HUES64 (cell line): Measurements from ENCODE around the gene NR6A1.
A peak's percentile ranks its signal among the peaks of the same experiment; 100 is the strongest.
"Not testable (repeated sequence)": the region's sequence is repeated elsewhere in the genome, so short reads cannot be mapped to it uniquely, and the experiment has no call there.

Experiments used
- H3K27ac ChIP-seq: 2 replicates; pipeline ENCODE4 v1.7.0; 2013; ENCODE audit warnings: low read depth, low read length, inconsistent platforms
- H3K27me3 ChIP-seq: 2 replicates; pipeline ENCODE4 v1.6.1; 2013; ENCODE audit warnings: mild to moderate bottlenecking, low read length; ENCODE audit not compliant: insufficient read depth
- H3K36me3 ChIP-seq: 2 replicates; pipeline ENCODE4 v1.6.1; 2013; ENCODE audit warnings: mild to moderate bottlenecking, low read length; ENCODE audit not compliant: insufficient read depth
- H3K4me1 ChIP-seq: 2 replicates; pipeline ENCODE4 v1.6.1; 2013; ENCODE audit warnings: mild to moderate bottlenecking, low read length, moderate library complexity; ENCODE audit not compliant: insufficient read depth
- H3K4me3 ChIP-seq: 2 replicates; pipeline ENCODE4 v1.5.1; 2013; ENCODE audit warnings: mild to moderate bottlenecking, low read length, moderate library complexity
- H3K9ac ChIP-seq: 2 replicates; pipeline ENCODE4 v1.6.1; 2013; ENCODE audit warnings: mild to moderate bottlenecking, low read depth, low read length
- H3K9me3 ChIP-seq: 2 replicates; pipeline ENCODE4 v1.6.1; 2013; ENCODE audit warnings: low read depth, low read length; ENCODE audit not compliant: insufficient read depth
- WGBS: fragments of 150-250, 120-280 bp; methylation state at CpG from one replicate; pipeline ENCODE4 v1.1.7; 2013; ENCODE audit warnings: missing lambda C conversion rate; 5-methylcytosine and 5-hydroxymethylcytosine counted together

NR6A1 gene

GRCh38 chr9:124734741-124735083 is 36.4 kb downstream of the NR6A1 start:
- not testable (repeated sequence) for H3K4me3 ChIP-seq, H3K9ac ChIP-seq, H3K27me3 ChIP-seq, H3K9me3 ChIP-seq
- peak overlapping the region; percentile 44; the same call in 1 of the 2 replicates for H3K27ac ChIP-seq
- peaks cover 27% of the 10 kb centered on the region for H3K36me3 ChIP-seq
- WGBS = 91% methylated on average over 7 of the region's 7 CpGs
- peaks cover 20% of the 10 kb centered on the region for H3K4me1 ChIP-seq

- 89% methylated on average over 14 of the region's 14 CpGs for WGBS
- H3K9ac ChIP-seq = no peak overlapping the region
- H3K27ac ChIP-seq = peak overlapping the region; percentile 44; the same call in 1 of the 2 replicates
- peaks cover 30% of the 10 kb centered on the region for H3K36me3 ChIP-seq
- peaks cover 20% of the 10 kb centered on the region for H3K4me1 ChIP-seq
- H3K27me3 ChIP-seq = no peaks in the 10 kb centered on the region
- H3K9me3 ChIP-seq = no peaks in the 10 kb centered on the region
- no peak overlapping the region for H3K4me3 ChIP-seq
Measured at GRCh38 chr9:124733964-124734740, 37.0 kb downstream of the NR6A1 start.

GRCh38 chr9:124730772-124731171 is 40.3 kb downstream of the NR6A1 start:
- peaks cover 20% of the 10 kb centered on the region for H3K4me1 ChIP-seq
- H3K9me3 ChIP-seq = no peaks in the 10 kb centered on the region
- no peak overlapping the region for H3K9ac ChIP-seq
- 95% methylated on average over 2 of the region's 2 CpGs for WGBS
- H3K36me3 ChIP-seq = peaks cover 38% of the 10 kb centered on the region
- H3K27ac ChIP-seq = no peak overlapping the region
- H3K27me3 ChIP-seq = no peaks in the 10 kb centered on the region
- H3K4me3 ChIP-seq = no peak overlapping the region

GRCh38 chr9:124726886-124727285 is 44.2 kb downstream of the NR6A1 start:
- WGBS = 100% methylated on average over 1 of the region's 1 CpG

GRCh38 chr9:124725068-124725452 is 46.1 kb downstream of the NR6A1 start:
- WGBS = 94% methylated on average over 5 of the region's 5 CpGs
- no peak overlapping the region for H3K27ac ChIP-seq
- H3K4me3 ChIP-seq = no peak overlapping the region
- no peaks in the 10 kb centered on the region for H3K9me3 ChIP-seq
- H3K36me3 ChIP-seq = peaks cover 19% of the 10 kb centered on the region; the same call in 1 of the 2 replicates
- peaks cover 8% of the 10 kb centered on the region for H3K4me1 ChIP-seq
- H3K27me3 ChIP-seq = no peaks in the 10 kb centered on the region
- no peak overlapping the region for H3K9ac ChIP-seq

More at GRCh38 chr9:124726886-124727285, 44.2 kb downstream of the NR6A1 start:
- H3K9ac ChIP-seq = no peak overlapping the region
- H3K9me3 ChIP-seq = no peaks in the 10 kb centered on the region
- peaks cover 36% of the 10 kb centered on the region for H3K36me3 ChIP-seq
- H3K27me3 ChIP-seq = no peaks in the 10 kb centered on the region
- no peaks in the 10 kb centered on the region for H3K4me1 ChIP-seq
- H3K4me3 ChIP-seq = no peak overlapping the region
- H3K27ac ChIP-seq = no peak overlapping the region

- 93% methylated on average over 3 of the region's 3 CpGs for WGBS
- peaks cover 8% of the 10 kb centered on the region for H3K4me1 ChIP-seq
- H3K27ac ChIP-seq = no peak overlapping the region
- no peak overlapping the region for H3K4me3 ChIP-seq
- no peaks in the 10 kb centered on the region for H3K27me3 ChIP-seq
- H3K9me3 ChIP-seq = no peaks in the 10 kb centered on the region
- no peak overlapping the region for H3K9ac ChIP-seq
- peaks cover 19% of the 10 kb centered on the region; the same call in 1 of the 2 replicates for H3K36me3 ChIP-seq
Measured at GRCh38 chr9:124724415-124725067, 46.6 kb downstream of the NR6A1 start.

- Histone ChIP-seq H3K9me3 (no peaks in the 10 kb centered on the region), H3K27me3 (no peaks in the 10 kb centered on the region), H3K36me3 (peaks cover 11% of the 10 kb centered on the region; the same call in 1 of the 2 replicates), H3K4me3 (no peak overlapping the region), H3K9ac (no peak overlapping the region), H3K4me1 (peaks cover 8% of the 10 kb centered on the region), H3K27ac (no peak overlapping the region)
- 94% methylated on average over 2 of the region's 2 CpGs for WGBS
Measured at GRCh38 chr9:124723352-124723751, 47.8 kb downstream of the NR6A1 start.

- peaks cover 8% of the 10 kb centered on the region for H3K4me1 ChIP-seq
- no peak overlapping the region for H3K9ac ChIP-seq
- no peaks in the 10 kb centered on the region for H3K27me3 ChIP-seq
- H3K4me3 ChIP-seq = no peak overlapping the region
- 70% methylated on average over 5 of the region's 5 CpGs for WGBS
- H3K27ac ChIP-seq = peak overlapping the region; percentile 3; the same call in 1 of the 2 replicates
- H3K9me3 ChIP-seq = no peaks in the 10 kb centered on the region
- peaks cover 19% of the 10 kb centered on the region; the same call in 1 of the 2 replicates for H3K36me3 ChIP-seq
Measured at GRCh38 chr9:124721109-124721906, 49.8 kb downstream of the NR6A1 start.

GRCh38 chr9:124720429-124721108 is 50.5 kb downstream of the NR6A1 start:
- no peak overlapping the region for H3K27ac ChIP-seq
- no peaks in the 10 kb centered on the region for H3K27me3 ChIP-seq
- no peak overlapping the region for H3K9ac ChIP-seq
- H3K4me1 ChIP-seq = peaks cover 8% of the 10 kb centered on the region
- H3K9me3 ChIP-seq = no peaks in the 10 kb centered on the region
- peaks cover 19% of the 10 kb centered on the region; the same call in 1 of the 2 replicates for H3K36me3 ChIP-seq
- 81% methylated on average over 3 of the region's 3 CpGs for WGBS
- no peak overlapping the region for H3K4me3 ChIP-seq

GRCh38 chr9:124718928-124719327 is 52.2 kb downstream of the NR6A1 start:
- H3K36me3 ChIP-seq = peaks cover 13% of the 10 kb centered on the region; the same call in 1 of the 2 replicates
- peaks cover 8% of the 10 kb centered on the region for H3K4me1 ChIP-seq
- H3K27me3 ChIP-seq = no peaks in the 10 kb centered on the region
- no peaks in the 10 kb centered on the region for H3K9me3 ChIP-seq
- WGBS = 95% methylated on average over 5 of the region's 6 CpGs
- H3K27ac ChIP-seq = no peak overlapping the region
- H3K9ac ChIP-seq = no peak overlapping the region
- H3K4me3 ChIP-seq = no peak overlapping the region
